ENCODE data around the gene DGKB. TPM values are rescaled to one million over a fixed set of nuclear protein-coding genes. Genes with fewer than 3 reads are reported as not detected.

DGKB gene
- total and polyA plus RNA-seq, 2 of the 8 experiments (the other 6 are each of a cell fraction or from before 2014, with no cell fraction given): 1.9 to 2.6 TPM

- Histone ChIP-seq H3K79me1 (ENCODE audit: low read depth, low read length) (no peaks in the 10 kb centered on the region), H3K4me3 (ENCODE audit: extremely low read depth in 1 of 4, insufficient read depth in 2 of 4, low read depth in 3 of 4, low read length in 4 of 4) (no peak overlapping the region), H2BK15ac (ENCODE audit: low read length) (no peak overlapping the region), H4K91ac (replicated peaks; ENCODE audit: insufficient read length, low read length) (no peak overlapping the region), H3K4me1 (replicated peaks in 1 of 4; ENCODE audit: control insufficient read depth in 3 of 4, insufficient read depth in 4 of 4, low read length in 3 of 4) (no peaks in the 10 kb centered on the region), H3K9me3 (ENCODE audit: insufficient read depth in 2 of 2, low read depth in 1 of 2, low read length in 1 of 2) (no peaks in the 10 kb centered on the region), H3K56ac (replicated peaks; ENCODE audit: insufficient read length, low read depth, low read length) (no peak overlapping the region), H3K14ac (ENCODE audit: insufficient read length) (no peak overlapping the region), H3K9ac (replicated peaks in 1 of 4; ENCODE audit: extremely low read depth in 1 of 4, low read depth in 3 of 4, low read length in 3 of 4) (no peak overlapping the region), H3K79me2 (ENCODE audit: control insufficient read depth in 1 of 2, insufficient read depth in 2 of 2, low read length in 2 of 2) (no peaks in the 10 kb centered on the region), H3K4ac (replicated peaks; ENCODE audit: insufficient read length, low read depth, low read length) (no peak overlapping the region), H3K23ac (ENCODE audit: insufficient read length) (no peak overlapping the region), H2BK20ac (ENCODE audit: low read length) (no peak overlapping the region), H3K27me3 (replicated peaks in 1 of 4; ENCODE audit: control insufficient read depth in 3 of 4, extremely low read depth in 1 of 4, insufficient read depth in 3 of 4, low read length in 3 of 4) (no peaks in the 10 kb centered on the region), H4K8ac (ENCODE audit: extremely low read depth, insufficient read depth, low read length) (no peak overlapping the region), H3K18ac (ENCODE audit: extremely low read depth, low read length) (no peak overlapping the region), H3K23me2 (ENCODE audit: low read depth, low read length) (no peaks in the 10 kb centered on the region), H2BK5ac (ENCODE audit: low read depth, low read length) (no peak overlapping the region), H2AFZ (ENCODE audit: low read length) (no peak overlapping the region), H3K36me3 (ENCODE audit: control insufficient read depth in 2 of 4, insufficient read depth in 4 of 4, low read length in 3 of 4) (no peaks in the 10 kb centered on the region), H2AK5ac (ENCODE audit: low read depth, low read length) (no peak overlapping the region), H2BK120ac (replicated peaks; ENCODE audit: low read depth, low read length) (no peak overlapping the region), H4K5ac (ENCODE audit: insufficient read length, low read depth, low read length) (no peak overlapping the region), H2BK12ac (ENCODE audit: low read depth, low read length) (no peak overlapping the region), H4K20me1 (replicated peaks in 1 of 2; ENCODE audit: control insufficient read depth in 1 of 2, insufficient read depth in 2 of 2, low read length in 2 of 2) (no peaks in the 10 kb centered on the region), H3K4me2 (ENCODE audit: insufficient read depth in 1 of 2, low read depth in 2 of 2, low read length in 2 of 2) (no peak overlapping the region), H3K27ac (ENCODE audit: low read depth, low read length) (no peak overlapping the region)
- DNase-seq (ENCODE audit: low read depth in 1 of 2, low spot score in 2 of 2) (no peak), FAIRE-seq (no peak)
- WGBS, 2 experiments (ENCODE audit: extremely low coverage in 1 of 2, insufficient coverage in 1 of 2, insufficient read length in 1 of 2, insufficient replicate concordance in 2 of 2, low coverage in 1 of 2, low lambda C conversion rate in 2 of 2, missing lambda C conversion rate in 1 of 2): 86% methylated on average over 5 of the region's 5 CpGs; no CpG with 5 or more reads in 1 of the 2 experiments
- ChIA-PET POLR2A (ENCODE audit: partially characterized antibody) (no interaction called here), CTCF (ENCODE audit: partially characterized antibody) (no interaction called here)
- TF ChIP-seq SIN3A (conservative IDR thresholded peaks at IDR 0.05 in 1 of 2, IDR thresholded peaks at IDR 0.05 in 1 of 2; ENCODE audit: low read depth in 1 of 2, low read length in 2 of 2): no peak
- no peak for TF ChIP-seq TBP (IDR thresholded peaks at IDR 0.05; ENCODE audit: low read depth, low read length)
- TF ChIP-seq SRF (IDR thresholded peaks at IDR 0.05; ENCODE audit: low read depth, low read length): no peak
- TF ChIP-seq RFX5 (IDR thresholded peaks at IDR 0.05; ENCODE audit: borderline replicate concordance, low read depth, low read length): no peak
- TF ChIP-seq EGR1 (IDR thresholded peaks at IDR 0.05; ENCODE audit: borderline replicate concordance, low read depth, low read length): no peak
- no peak for TF ChIP-seq SIRT6 (IDR thresholded peaks at IDR 0.05; ENCODE audit: low read length)
- TF ChIP-seq KDM5A (IDR thresholded peaks at IDR 0.05; ENCODE audit: low read length): no peak
- TF ChIP-seq MAX (IDR thresholded peaks at IDR 0.05): no peak
- TF ChIP-seq SUZ12 (IDR thresholded peaks at IDR 0.05; ENCODE audit: low read length): no peak
- TF ChIP-seq JUND (IDR thresholded peaks at IDR 0.05; ENCODE audit: low read length): no peak
- no peak for TF ChIP-seq CTCF (IDR thresholded peaks at IDR 0.05; ENCODE audit: control extremely low read depth in 1 of 3, insufficient read depth in 1 of 3, low read depth in 1 of 3, low read length in 3 of 3)
- TF ChIP-seq CHD1 (IDR thresholded peaks at IDR 0.05; ENCODE audit: low read depth, low read length): no peak
- no peak for TF ChIP-seq EZH2 (IDR thresholded peaks at IDR 0.05; ENCODE audit: low read depth, low read length, severe bottlenecking)
Observed at GRCh38 chr7:14177876-14178275, 724.7 kb downstream of the DGKB start.

Measured in H1 (cell line).